Pancreas (tissue), 10 donors: ENCODE results near the gene CFAP74. TPM values are rescaled to one million over a fixed set of nuclear protein-coding genes. Genes with fewer than 3 reads are reported as not detected.

Source experiments
- ATAC-seq, 4 donors: fragments of 200-7000 bp; cut with Tn5 transposase; one replicate each; pipeline versions ENCODE4 v1.8.0 to v1.9.1; 2020; ENCODE audit warnings: mild to moderate bottlenecking in 4 of 4, moderate library complexity in 4 of 4
- DNase-seq, 6 donors: peaks; one replicate each; pipeline ENCODE4 v3.0.0-alpha.2; 2020
- FAIRE-seq: peaks from 2 replicates; lab custom pipeline; 2012; peaks lifted over from hg19 to GRCh38; lab: Jason Lieb, UNC
- H3K27ac ChIP-seq, 4 donors: fragments of 200-600 bp; sonication (generic); 1 replicate in 3 of 4; 2 replicates in 1 of 4; pipeline versions ENCODE4 v1.5.0 to v1.8.0; 2020
- H3K27me3 ChIP-seq, 4 donors: fragments of 200-600 bp; one replicate each; pipeline ENCODE4 v1.8.0; 2021
- H3K36me3 ChIP-seq, 3 donors: fragments of 200-600 bp; sonication (generic) in 1 of 3; one replicate each; pipeline versions ENCODE4 v1.5.0 to v1.8.0; 2020 to 2021
- H3K4me1 ChIP-seq, 3 donors: fragments of 200-600 bp; one replicate each; pipeline ENCODE4 v1.8.0; 2021
- H3K4me3 ChIP-seq, 4 donors: fragments of 200-600 bp; sonication (generic) in 2 of 4; one replicate each; pipeline versions ENCODE4 v1.5.0 to v1.8.0; 2020 to 2021
- H3K9me3 ChIP-seq, 4 donors: fragments of 200-600 bp; one replicate each; pipeline ENCODE4 v1.8.0; 2021
- CTCF ChIP-seq, 4 donors: fragments of 200-600 bp; sonication (generic) in 3 of 4; IDR thresholded peaks; one replicate each; pipeline versions ENCODE4 v1.5.0 to v1.8.0; 2021; ENCODE audit warnings: antibody characterized with exemption in 4 of 4
- WGBS, 2 donors: extraction: QIAGEN DNeasy Blood & Tissue Kit; methylation state at CpG; one replicate each; pipeline ENCODE4 v1.1.7; 2013; 5-methylcytosine and 5-hydroxymethylcytosine counted together
- intact Hi-C, 3 donors: fragments of 100-400 bp; cut with DNase I; formaldehyde crosslinking; loops; one replicate each; pipeline versions ENCODE4 v1.11.1 to v1.14.2; 2022
- polyA plus RNA-seq, 2 donors: library from polyadenylated mRNA; stranded (reverse); fragments of 200-250 nt; gene quantifications; one replicate each; pipeline ENCODE4 v1.2.3, GENCODE V29; 2013
- total RNA-seq, 6 donors: library from RNA; stranded (reverse); fragmentation: NEBNext Ultra II Directional in 4 of 6; extraction: Animal tissue kit (Norgen Biotek cat#: 25700) in 4 of 6; gene quantifications; one replicate each; pipeline versions ENCODE4 v1.2.1 to v1.2.4, GENCODE V29; 2021 to 2023
- donor health status: healthy with polysubstance abuse.
- donor health status: DM: no; HTN: no; CAD: no; lungs with moderate emphysema.
- donor health status: DM: no; HTN: no; CAD: no.
- donor health status: control.
- donor health status: control.
- donor health status: Bipolar disorder and iron deficiency.
- donor health status: DM: yes; HTN: yes; CAD: no.
- donor health status: DM: no; HTN: no; CAD: no.
- donor health status: DM: no; HTN: no; CAD: no.
- donor health status: DM: yes; HTN: yes; CAD: no.

Gene CFAP74
- total and polyA plus RNA-seq, 8 donors = 0.08 to 0.16 TPM; not detected in 6

- intact Hi-C loops = loop anchor here in 2 of 3 donors (5.0 kb wide), 2 partner anchors 84 to 99 kb away; no protein-coding TSS in a partner anchor
- TF ChIP-seq CTCF (IDR thresholded peaks at IDR 0.05) = no peak
- ATAC-seq (no peak), DNase-seq (no peak), FAIRE-seq (no peak)
- no peak overlapping the region for H3K27ac ChIP-seq
- WGBS, 2 donors = 64 to 69% methylated on average over 15 of the region's 15 CpGs
- no peaks in the 10 kb centered on the region for H3K9me3 ChIP-seq
- peaks cover 0 to 8% (median 0%) of the 10 kb centered on the region in 3 donors for H3K4me1 ChIP-seq
- no peaks in the 10 kb centered on the region for H3K36me3 ChIP-seq
- H3K27me3 ChIP-seq = no peaks in the 10 kb centered on the region
- H3K4me3 ChIP-seq = no peak overlapping the region
These were observed 37.7 kb upstream of the CFAP74 start for GRCh38 chr1:2041305-2041704.

GRCh38 chr1:2039251-2039650, 35.7 kb upstream of the CFAP74 start:
- WGBS, 2 donors = 83 to 85% methylated on average over 8 of the region's 8 CpGs
- FAIRE-seq = no peak

GRCh38 chr1:2038229-2038628, 34.6 kb upstream of the CFAP74 start:
- Histone ChIP-seq H3K9me3 (no peaks in the 10 kb centered on the region), H3K4me3 (no peak overlapping the region), H3K36me3 (no peaks in the 10 kb centered on the region), H3K27ac (no peak overlapping the region), H3K27me3 (no peaks in the 10 kb centered on the region), H3K4me1 (no peaks in the 10 kb centered on the region)
- DNase-seq (no peak), ATAC-seq (no peak), FAIRE-seq (no peak)
- intact Hi-C loops = loop anchor here in 1 of 3 donors (10.0 kb wide), 1 partner anchor 73 kb away; no protein-coding TSS in a partner anchor
- no peak for TF ChIP-seq CTCF (IDR thresholded peaks at IDR 0.05)
- WGBS, 2 donors = 83 to 87% methylated on average over 8 of the region's 8 CpGs

More at GRCh38 chr1:2039251-2039650, 35.7 kb upstream of the CFAP74 start:
- no peaks in the 10 kb centered on the region for H3K4me1 ChIP-seq
- H3K36me3 ChIP-seq = no peaks in the 10 kb centered on the region
- H3K27me3 ChIP-seq = no peaks in the 10 kb centered on the region
- intact Hi-C loops = loop anchor here in 1 of 3 donors (10.0 kb wide), 1 partner anchor 74 kb away; no protein-coding TSS in a partner anchor
- ATAC-seq = no peak
- no peak for DNase-seq
- H3K4me3 ChIP-seq = no peak overlapping the region
- no peaks in the 10 kb centered on the region for H3K9me3 ChIP-seq
- no peak overlapping the region for H3K27ac ChIP-seq
- no peak for TF ChIP-seq CTCF (IDR thresholded peaks at IDR 0.05)

- intact Hi-C loops = loop anchor here in 1 of 3 donors (10.0 kb wide), 1 partner anchor 73 kb away; no protein-coding TSS in a partner anchor
- H3K4me1 ChIP-seq = no peaks in the 10 kb centered on the region
- no peak overlapping the region for H3K4me3 ChIP-seq
- TF ChIP-seq CTCF (IDR thresholded peaks at IDR 0.05) = no peak
- no peaks in the 10 kb centered on the region for H3K9me3 ChIP-seq
- H3K27me3 ChIP-seq = no peaks in the 10 kb centered on the region
- H3K27ac ChIP-seq = no peak overlapping the region
- FAIRE-seq (no peak), DNase-seq (no peak), ATAC-seq (no peak)
- H3K36me3 ChIP-seq = no peaks in the 10 kb centered on the region
- WGBS, 2 donors = 79 to 80% methylated on average over 18 of the region's 18 CpGs
These were observed 33.9 kb upstream of the CFAP74 start for GRCh38 chr1:2037314-2037979.

- Histone ChIP-seq H3K36me3 (no peaks in the 10 kb centered on the region), H3K4me3 (no peak overlapping the region), H3K4me1 (no peaks in the 10 kb centered on the region), H3K27ac (no peak overlapping the region), H3K9me3 (no peaks in the 10 kb centered on the region), H3K27me3 (no peaks in the 10 kb centered on the region)
- 75 to 76% methylated on average over 15 of the region's 15 CpGs for WGBS, 2 donors
- no peak for ATAC-seq
- no peak for FAIRE-seq
- DNase-seq = no peak
- intact Hi-C loops = loop anchor here in 1 of 3 donors (10.0 kb wide), 1 partner anchor 71 kb away; no protein-coding TSS in a partner anchor
- no peak for TF ChIP-seq CTCF (IDR thresholded peaks at IDR 0.05)
These were observed 32.7 kb upstream of the CFAP74 start for GRCh38 chr1:2036287-2036686.
